Measurements from ENCODE around the gene ARHGAP28. TPM values are rescaled to one million over a fixed set of nuclear protein-coding genes. Genes with fewer than 3 reads are reported as not detected.

The ARHGAP28 gene
- polyA plus RNA-seq, 1 experiment: 5.3 TPM

- DNase-seq (ENCODE audit: low read depth): no peak
- Histone ChIP-seq H3K27me3 (ENCODE audit: control insufficient read depth, insufficient read depth, low read length) (no peaks in the 10 kb centered on the region), H3K4me3 (ENCODE audit: low read depth, low read length) (no peak overlapping the region), H3K36me3 (ENCODE audit: control insufficient read depth, insufficient read depth, low read length) (no peaks in the 10 kb centered on the region; the same call in 1 of the 2 replicates)
- CTCF ChIA-PET: interaction anchor here (1.3 kb wide), 1 partner anchor 36 kb away, joined by 4 read pairs; no protein-coding TSS in a partner anchor
- TF ChIP-seq, protein P1, sequence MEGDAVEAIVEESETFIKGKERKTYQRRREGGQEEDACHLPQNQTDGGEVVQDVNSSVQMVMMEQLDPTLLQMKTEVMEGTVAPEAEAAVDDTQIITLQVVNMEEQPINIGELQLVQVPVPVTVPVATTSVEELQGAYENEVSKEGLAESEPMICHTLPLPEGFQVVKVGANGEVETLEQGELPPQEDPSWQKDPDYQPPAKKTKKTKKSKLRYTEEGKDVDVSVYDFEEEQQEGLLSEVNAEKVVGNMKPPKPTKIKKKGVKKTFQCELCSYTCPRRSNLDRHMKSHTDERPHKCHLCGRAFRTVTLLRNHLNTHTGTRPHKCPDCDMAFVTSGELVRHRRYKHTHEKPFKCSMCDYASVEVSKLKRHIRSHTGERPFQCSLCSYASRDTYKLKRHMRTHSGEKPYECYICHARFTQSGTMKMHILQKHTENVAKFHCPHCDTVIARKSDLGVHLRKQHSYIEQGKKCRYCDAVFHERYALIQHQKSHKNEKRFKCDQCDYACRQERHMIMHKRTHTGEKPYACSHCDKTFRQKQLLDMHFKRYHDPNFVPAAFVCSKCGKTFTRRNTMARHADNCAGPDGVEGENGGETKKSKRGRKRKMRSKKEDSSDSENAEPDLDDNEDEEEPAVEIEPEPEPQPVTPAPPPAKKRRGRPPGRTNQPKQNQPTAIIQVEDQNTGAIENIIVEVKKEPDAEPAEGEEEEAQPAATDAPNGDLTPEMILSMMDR (IDR thresholded peaks at IDR 0.05; ENCODE audit: insufficient read depth, low read depth, low read length): no peak
- POLR2A ChIA-PET: no interaction called here
Observed at GRCh38 chr18:6777509-6777908, 48.0 kb downstream of the ARHGAP28 start.

- POLR2A ChIA-PET: no interaction called here
- no peak for DNase-seq (ENCODE audit: low read depth)
- TF ChIP-seq, protein P1 (IDR thresholded peaks at IDR 0.05; ENCODE audit: insufficient read depth, low read depth, low read length): no peak
Observed at GRCh38 chr18:6778459-6779247, 49.1 kb downstream of the ARHGAP28 start.

GRCh38 chr18:6781142-6781714, 51.7 kb downstream of the ARHGAP28 start:
- Histone ChIP-seq H3K27me3 (ENCODE audit: control insufficient read depth, insufficient read depth, low read length) (no peaks in the 10 kb centered on the region), H3K4me3 (ENCODE audit: low read depth, low read length) (no peak overlapping the region), H3K36me3 (ENCODE audit: control insufficient read depth, insufficient read depth, low read length) (no peaks in the 10 kb centered on the region; the same call in 1 of the 2 replicates)
- TF ChIP-seq, protein P1 (IDR thresholded peaks at IDR 0.05; ENCODE audit: insufficient read depth, low read depth, low read length): no peak
- ChIA-PET CTCF (no interaction called here), POLR2A (interaction anchor here (0.6 kb wide), 1 partner anchor 34 kb away, joined by 9 read pairs; no protein-coding TSS in a partner anchor)
- no peak for DNase-seq (ENCODE audit: low read depth)

More at GRCh38 chr18:6778459-6779247, 49.1 kb downstream of the ARHGAP28 start:
- CTCF ChIA-PET: interaction anchor here (1.3 to 1.8 kb wide), 2 partner anchors 10 to 37 kb away, joined by 4 to 6 read pairs; no protein-coding TSS in a partner anchor
- H3K4me3 ChIP-seq (ENCODE audit: low read depth, low read length): no peak overlapping the region
- H3K36me3 ChIP-seq (ENCODE audit: control insufficient read depth, insufficient read depth, low read length): no peaks in the 10 kb centered on the region; the same call in 1 of the 2 replicates
- no peaks in the 10 kb centered on the region for H3K27me3 ChIP-seq (ENCODE audit: control insufficient read depth, insufficient read depth, low read length)

DNA sequence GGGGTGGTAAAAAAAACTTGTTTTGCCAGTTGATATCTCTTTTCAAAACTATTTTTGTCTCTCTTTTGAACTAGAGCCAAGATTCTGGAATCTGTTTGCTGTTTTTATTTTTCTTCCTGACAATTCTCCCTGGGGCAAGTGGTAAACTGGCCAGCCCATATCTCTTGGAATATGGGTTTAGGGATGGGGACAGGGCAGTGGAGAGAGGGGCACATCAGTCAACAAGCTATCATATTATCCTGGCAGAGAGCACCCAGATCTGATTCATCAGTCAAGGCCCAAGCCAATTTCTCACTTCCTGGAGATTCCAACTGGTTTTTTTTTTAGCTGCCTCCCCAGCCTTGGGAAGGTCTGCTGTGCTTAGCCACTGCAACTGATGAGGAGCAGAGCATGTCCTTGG, 52.3 kb downstream of the ARHGAP28 start:
- ChIA-PET POLR2A (interaction anchor here (0.5 kb wide), 1 partner anchor 1920 kb away, joined by 3 read pairs; no protein-coding TSS in a partner anchor), CTCF (no interaction called here)
- Histone ChIP-seq H3K36me3 (ENCODE audit: control insufficient read depth, insufficient read depth, low read length) (no peaks in the 10 kb centered on the region; the same call in 1 of the 2 replicates), H3K4me3 (ENCODE audit: low read depth, low read length) (no peak overlapping the region), H3K27me3 (ENCODE audit: control insufficient read depth, insufficient read depth, low read length) (no peaks in the 10 kb centered on the region)
- TF ChIP-seq, protein P1 (IDR thresholded peaks at IDR 0.05; ENCODE audit: insufficient read depth, low read depth, low read length): no peak
- DNase-seq (ENCODE audit: low read depth): peak; percentile 15

- TF ChIP-seq, protein P1 (IDR thresholded peaks at IDR 0.05; ENCODE audit: insufficient read depth, low read depth, low read length): no peak
- Histone ChIP-seq H3K36me3 (ENCODE audit: control insufficient read depth, insufficient read depth, low read length) (no peaks in the 10 kb centered on the region; the same call in 1 of the 2 replicates), H3K27me3 (ENCODE audit: control insufficient read depth, insufficient read depth, low read length) (no peaks in the 10 kb centered on the region), H3K4me3 (ENCODE audit: low read depth, low read length) (no peak overlapping the region)
- DNase-seq (ENCODE audit: low read depth): no peak
- ChIA-PET CTCF (interaction anchor here (1.5 kb wide), 1 partner anchor 28 kb away, joined by 4 read pairs; no protein-coding TSS in a partner anchor), POLR2A (no interaction called here)
Observed at GRCh38 chr18:6782861-6783260, 53.3 kb downstream of the ARHGAP28 start.

All from BJ (cell line).